HCT116 (cell line): ENCODE measurements around the gene NPS.

Experiments
- CEBPB ChIP-seq: IDR thresholded peaks from 2 replicates; pipeline ENCODE4 v1.6.1; 2012; ENCODE audit warnings: low read depth
- CTCF ChIP-seq, 3 experiments: fragments of 200-600 bp in 1 of 3; sonication (generic) in 1 of 3; IDR thresholded peaks in 2 of 3; conservative IDR thresholded peaks in 1 of 3; 2 replicates each; pipeline ENCODE4 v1.5.1; 2012 to 2017; ENCODE audit warnings: low read depth in 2 of 3, low read length in 2 of 3, antibody characterized with exemption in 1 of 3, borderline replicate concordance in 1 of 3, control low read depth in 1 of 3, mild to moderate bottlenecking in 1 of 3, mixed read lengths in 1 of 3, mixed run types in 1 of 3, moderate library complexity in 1 of 3; ENCODE audit not compliant: insufficient read depth in 1 of 3
- EGR1 ChIP-seq: IDR thresholded peaks from 2 replicates; pipeline ENCODE4 v1.6.1; 2012; ENCODE audit warnings: low read depth
- EZH2 ChIP-seq: fragments of 200-600 bp; sonication (generic); IDR thresholded peaks from 2 replicates; pipeline ENCODE4 v1.6.1; 2017; ENCODE audit warnings: antibody characterized with exemption, mixed run types
- EZH2phosphoT487 ChIP-seq: fragments of 200-600 bp; IDR thresholded peaks from 2 replicates; pipeline ENCODE4 v1.6.1; 2018; ENCODE audit warnings: antibody characterized with exemption, borderline replicate concordance
- JUND ChIP-seq: IDR thresholded peaks from 2 replicates; pipeline ENCODE4 v1.6.1; 2012
- MAX ChIP-seq: IDR thresholded peaks from 2 replicates; pipeline ENCODE4 v1.6.1; 2012
- POLR2A ChIP-seq: IDR thresholded peaks from 2 replicates; pipeline ENCODE4 v1.7.0; 2011; ENCODE audit warnings: borderline replicate concordance; ENCODE audit not compliant: insufficient read depth, insufficient read length; ENCODE audit errors: extremely low read depth
- POLR2AphosphoS5 ChIP-seq: IDR thresholded peaks from 2 replicates; pipeline ENCODE4 v1.6.1; 2011; ENCODE audit warnings: mild to moderate bottlenecking, low read depth, low read length, moderate library complexity
- RAD21 ChIP-seq: IDR thresholded peaks from 2 replicates; pipeline ENCODE4 v1.6.1; 2012; ENCODE audit warnings: low read depth, mild to moderate bottlenecking
- SP1 ChIP-seq: IDR thresholded peaks from 2 replicates; pipeline ENCODE4 v1.6.1; 2012; ENCODE audit warnings: low read depth
- TCF7L2 ChIP-seq: IDR thresholded peaks from 2 replicates; pipeline ENCODE4 v1.7.0; 2011; ENCODE audit warnings: borderline replicate concordance, inconsistent platforms; ENCODE audit not compliant: insufficient read depth, insufficient read length; ENCODE audit errors: extremely low read depth
- YY1 ChIP-seq: IDR thresholded peaks from 2 replicates; pipeline ENCODE4 v1.6.1; 2011; ENCODE audit warnings: low read length, low read depth, moderate library complexity, mild to moderate bottlenecking; ENCODE audit not compliant: insufficient replicate concordance; ENCODE audit errors: extremely low read depth
- ZFX ChIP-seq: fragments of 450-650 bp; IDR thresholded peaks from 2 replicates; pipeline ENCODE4 v1.6.1; 2017

GRCh38 chr10:127522298-127522697, 26.8 kb upstream of the NPS start:
- no peak for TF ChIP-seq EZH2phosphoT487
- TF ChIP-seq CTCF (IDR thresholded peaks at IDR 0.05 in 2 of 3, conservative IDR thresholded peaks at IDR 0.05 in 1 of 3; ENCODE audit: borderline replicate concordance in 1 of 3, insufficient read depth in 1 of 3, low read depth in 2 of 3, low read length in 2 of 3), result no peak
- no peak for TF ChIP-seq JUND
- no peak for TF ChIP-seq EZH2
- no peak for TF ChIP-seq SP1
- TF ChIP-seq POLR2A, result no peak
- no peak for TF ChIP-seq CEBPB
- no peak for TF ChIP-seq ZFX
- TF ChIP-seq TCF7L2, result no peak
- no peak for TF ChIP-seq MAX
- no peak for TF ChIP-seq EGR1
- no peak for TF ChIP-seq RAD21
- TF ChIP-seq YY1, result no peak
- TF ChIP-seq POLR2AphosphoS5, result no peak
